Measurements from ENCODE around the gene SLC51A.

SLC51A gene

GRCh38 chr3:196197524-196197923 lies 18.8 kb upstream of the SLC51A start:
- no peak overlapping the region for H2BK12ac ChIP-seq (ENCODE audit: low read length)
- no peaks in the 10 kb centered on the region for H3K36me3 ChIP-seq (ENCODE audit: control insufficient read depth in 1 of 2, insufficient read depth in 2 of 2, low read length in 2 of 2)
- no peak overlapping the region for H3K4me2 ChIP-seq (ENCODE audit: low read length)
- H2AFZ ChIP-seq (ENCODE audit: insufficient read depth, low read length, poor library complexity), result no peak overlapping the region
- no CpG with 5 or more reads among the region's 17 CpGs for WGBS (ENCODE audit: extremely low coverage, insufficient coverage, insufficient read length)
- H3K4me1 ChIP-seq (ENCODE audit: control insufficient read depth in 1 of 2, insufficient read depth in 2 of 2, low read length in 2 of 2), result peaks cover 0 to 2% of the 10 kb centered on the region in 2 experiments
- H3K27ac ChIP-seq (ENCODE audit: low read depth, low read length), result no peak overlapping the region
- H4K91ac ChIP-seq (ENCODE audit: low read depth, low read length), result no peak overlapping the region
- H3K79me2 ChIP-seq (ENCODE audit: control insufficient read depth, insufficient read depth, low read length, poor library complexity), result no peaks in the 10 kb centered on the region
- H3K14ac ChIP-seq (ENCODE audit: low read length), result no peak overlapping the region
- no peak overlapping the region for H4K12ac ChIP-seq (ENCODE audit: low read depth, low read length)
- H2BK5ac ChIP-seq (ENCODE audit: low read depth, low read length, poor library complexity), result no peak overlapping the region
- no peak for DNase-seq
- H3K23ac ChIP-seq (ENCODE audit: low read length), result no peak overlapping the region
- H3K4me3 ChIP-seq (ENCODE audit: low read depth, low read length), result no peak overlapping the region
- H3K79me1 ChIP-seq (ENCODE audit: low read length), result no peaks in the 10 kb centered on the region
- H3K9me3 ChIP-seq (ENCODE audit: insufficient read depth, low read depth, low read length), result peaks cover 2% of the 10 kb centered on the region
- no peak overlapping the region for H3K18ac ChIP-seq (ENCODE audit: low read length)
- no peak overlapping the region for H2BK120ac ChIP-seq (ENCODE audit: insufficient read depth, low read length, poor library complexity)
- H3K27me3 ChIP-seq (ENCODE audit: insufficient read depth, low read length), result no peaks in the 10 kb centered on the region
- no peak overlapping the region for H4K8ac ChIP-seq (ENCODE audit: low read depth, low read length)
- no peak overlapping the region for H3K4ac ChIP-seq (ENCODE audit: low read depth, low read length)
- no peak overlapping the region for H3K9ac ChIP-seq (ENCODE audit: low read length)
- H2AK5ac ChIP-seq (ENCODE audit: low read length), result no peak overlapping the region

GRCh38 chr3:196198081-196198675 lies 18.2 kb upstream of the SLC51A start:
- Histone ChIP-seq H2AFZ (ENCODE audit: insufficient read depth, low read length, poor library complexity) (no peak overlapping the region), H2BK120ac (ENCODE audit: insufficient read depth, low read length, poor library complexity) (no peak overlapping the region), H3K79me1 (ENCODE audit: low read length) (no peaks in the 10 kb centered on the region), H3K18ac (ENCODE audit: low read length) (no peak overlapping the region), H3K23ac (ENCODE audit: low read length) (no peak overlapping the region), H3K9me3 (ENCODE audit: insufficient read depth, low read depth, low read length) (peaks cover 2% of the 10 kb centered on the region), H3K4me2 (ENCODE audit: low read length) (no peak overlapping the region), H3K36me3 (ENCODE audit: control insufficient read depth in 1 of 2, insufficient read depth in 2 of 2, low read length in 2 of 2) (no peaks in the 10 kb centered on the region), H4K8ac (ENCODE audit: low read depth, low read length) (no peak overlapping the region), H3K4ac (ENCODE audit: low read depth, low read length) (no peak overlapping the region), H2BK12ac (ENCODE audit: low read length) (no peak overlapping the region), H3K4me3 (ENCODE audit: low read depth, low read length) (no peak overlapping the region), H4K12ac (ENCODE audit: low read depth, low read length) (no peak overlapping the region), H3K14ac (ENCODE audit: low read length) (no peak overlapping the region), H3K27ac (ENCODE audit: low read depth, low read length) (no peak overlapping the region), H3K9ac (ENCODE audit: low read length) (no peak overlapping the region), H3K27me3 (ENCODE audit: insufficient read depth, low read length) (no peaks in the 10 kb centered on the region), H4K91ac (ENCODE audit: low read depth, low read length) (no peak overlapping the region), H2BK5ac (ENCODE audit: low read depth, low read length, poor library complexity) (no peak overlapping the region), H3K4me1 (ENCODE audit: control insufficient read depth in 1 of 2, insufficient read depth in 2 of 2, low read length in 2 of 2) (no peaks in the 10 kb centered on the region), H3K79me2 (ENCODE audit: control insufficient read depth, insufficient read depth, low read length, poor library complexity) (no peaks in the 10 kb centered on the region), H2AK5ac (ENCODE audit: low read length) (no peak overlapping the region)
- no CpG with 5 or more reads among the region's 15 CpGs for WGBS (ENCODE audit: extremely low coverage, insufficient coverage, insufficient read length)
- no peak for DNase-seq

DNA sequence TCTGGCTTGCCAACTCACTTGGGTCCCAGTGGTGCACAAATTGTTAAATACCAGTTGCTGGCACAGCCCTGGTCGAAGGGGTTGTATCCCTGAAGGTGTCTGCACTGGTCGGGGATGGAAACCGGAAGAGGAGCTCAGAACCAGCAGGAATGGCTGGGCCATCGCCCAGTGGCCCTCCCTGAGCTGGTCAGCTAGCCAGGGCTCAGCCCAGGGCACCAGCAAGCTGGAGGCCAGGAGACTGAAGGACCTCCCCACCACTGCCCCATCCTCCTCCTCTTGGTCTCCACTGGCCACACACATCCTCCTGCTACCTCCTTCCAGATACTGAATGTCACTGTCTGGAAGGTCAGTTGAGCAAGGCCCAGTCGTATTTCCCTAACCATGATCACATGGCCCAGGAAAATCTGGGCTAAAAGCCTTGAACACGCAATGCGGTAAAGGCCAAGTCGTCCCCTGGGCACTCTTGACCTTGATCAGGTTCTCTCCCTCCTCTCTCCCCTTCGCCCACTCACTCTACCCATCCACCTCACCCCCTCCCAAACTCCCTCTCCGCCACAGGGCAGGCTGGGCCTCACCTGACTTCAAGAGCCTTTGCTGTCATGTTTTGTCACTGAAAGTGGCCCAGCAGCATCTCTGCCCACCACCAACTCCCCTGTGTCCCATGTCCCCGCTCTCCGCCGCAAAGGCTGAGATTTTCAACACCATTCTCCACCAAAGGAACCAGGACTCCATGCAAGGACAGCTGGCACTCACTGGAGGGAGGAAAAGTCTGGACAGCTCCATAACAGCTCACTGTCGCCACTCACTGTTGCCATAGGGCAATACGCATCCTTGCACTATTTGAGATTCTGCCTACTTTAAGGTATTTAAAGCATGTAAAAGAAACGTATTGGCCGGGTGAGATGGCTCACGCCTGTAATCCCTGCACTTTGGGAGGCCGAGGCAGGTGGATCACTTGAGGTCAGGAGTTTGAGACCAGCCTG lies 17.3 kb upstream of the SLC51A start:
- H3K4me3 ChIP-seq (ENCODE audit: low read depth, low read length), result no peak overlapping the region
- no peak overlapping the region for H2BK12ac ChIP-seq (ENCODE audit: low read length)
- no peak overlapping the region for H3K14ac ChIP-seq (ENCODE audit: low read length)
- H3K9me3 ChIP-seq (ENCODE audit: insufficient read depth, low read depth, low read length), result peaks cover 2% of the 10 kb centered on the region
- H3K4me1 ChIP-seq (ENCODE audit: control insufficient read depth in 1 of 2, insufficient read depth in 2 of 2, low read length in 2 of 2), result no peaks in the 10 kb centered on the region
- no peak overlapping the region for H3K23ac ChIP-seq (ENCODE audit: low read length)
- H2AFZ ChIP-seq (ENCODE audit: insufficient read depth, low read length, poor library complexity), result no peak overlapping the region
- H2BK120ac ChIP-seq (ENCODE audit: insufficient read depth, low read length, poor library complexity), result no peak overlapping the region
- peak in 1 of 2 donors; percentile 28 for DNase-seq
- no peak overlapping the region for H4K91ac ChIP-seq (ENCODE audit: low read depth, low read length)
- H3K27me3 ChIP-seq (ENCODE audit: insufficient read depth, low read length), result no peaks in the 10 kb centered on the region
- no peak overlapping the region for H2BK5ac ChIP-seq (ENCODE audit: low read depth, low read length, poor library complexity)
- no peak overlapping the region for H4K12ac ChIP-seq (ENCODE audit: low read depth, low read length)
- no peak overlapping the region for H2AK5ac ChIP-seq (ENCODE audit: low read length)
- no peak overlapping the region for H3K9ac ChIP-seq (ENCODE audit: low read length)
- H4K8ac ChIP-seq (ENCODE audit: low read depth, low read length), result no peak overlapping the region
- H3K36me3 ChIP-seq (ENCODE audit: control insufficient read depth in 1 of 2, insufficient read depth in 2 of 2, low read length in 2 of 2), result no peaks in the 10 kb centered on the region
- no peaks in the 10 kb centered on the region for H3K79me2 ChIP-seq (ENCODE audit: control insufficient read depth, insufficient read depth, low read length, poor library complexity)
- H3K27ac ChIP-seq (ENCODE audit: low read depth, low read length), result no peak overlapping the region
- no peak overlapping the region for H3K4ac ChIP-seq (ENCODE audit: low read depth, low read length)
- no peak overlapping the region for H3K4me2 ChIP-seq (ENCODE audit: low read length)
- WGBS (ENCODE audit: extremely low coverage, insufficient coverage, insufficient read length), result no CpG with 5 or more reads among the region's 19 CpGs
- H3K18ac ChIP-seq (ENCODE audit: low read length), result no peak overlapping the region
- H3K79me1 ChIP-seq (ENCODE audit: low read length), result no peaks in the 10 kb centered on the region

DNA sequence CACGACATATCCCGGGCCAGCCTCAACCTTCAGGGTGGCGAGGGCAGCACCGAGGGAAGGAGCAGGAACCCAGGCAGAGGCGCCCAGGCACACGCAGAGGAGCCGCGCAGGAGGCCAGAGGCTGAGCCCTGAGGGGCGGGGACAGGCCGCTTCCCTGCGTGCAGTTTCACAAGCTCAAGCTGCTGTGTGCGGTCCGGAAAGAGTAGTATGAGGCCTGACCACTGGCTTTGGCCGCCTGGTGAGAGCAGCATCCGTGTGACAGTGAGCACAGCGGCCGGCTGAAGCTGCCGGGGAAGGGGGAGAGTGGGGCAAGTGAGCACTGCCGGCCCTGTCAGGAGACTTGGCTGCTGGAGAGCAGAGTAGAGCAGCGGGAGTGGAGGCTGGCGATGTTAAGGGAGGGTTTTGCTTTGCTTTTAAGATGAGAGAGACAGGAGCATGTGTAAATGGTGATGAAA lies 13.8 kb upstream of the SLC51A start:
- no peaks in the 10 kb centered on the region for H3K27me3 ChIP-seq (ENCODE audit: insufficient read depth, low read length)
- no peak overlapping the region for H3K4me2 ChIP-seq (ENCODE audit: low read length)
- no peak overlapping the region for H3K4ac ChIP-seq (ENCODE audit: low read depth, low read length)
- no peak overlapping the region for H3K18ac ChIP-seq (ENCODE audit: low read length)
- no peak overlapping the region for H3K23ac ChIP-seq (ENCODE audit: low read length)
- H4K12ac ChIP-seq (ENCODE audit: low read depth, low read length), result no peak overlapping the region
- H3K4me3 ChIP-seq (ENCODE audit: low read depth, low read length), result no peak overlapping the region
- no peaks in the 10 kb centered on the region for H3K79me1 ChIP-seq (ENCODE audit: low read length)
- no peak overlapping the region for H4K91ac ChIP-seq (ENCODE audit: low read depth, low read length)
- peak in 1 of 2 donors; percentile 19 for DNase-seq
- H3K79me2 ChIP-seq (ENCODE audit: control insufficient read depth, insufficient read depth, low read length, poor library complexity), result no peaks in the 10 kb centered on the region
- H3K9ac ChIP-seq (ENCODE audit: low read length), result no peak overlapping the region
- peaks cover 3 to 4% of the 10 kb centered on the region in 2 experiments for H3K4me1 ChIP-seq (ENCODE audit: control insufficient read depth in 1 of 2, insufficient read depth in 2 of 2, low read length in 2 of 2)
- H4K8ac ChIP-seq (ENCODE audit: low read depth, low read length), result no peak overlapping the region
- no peak overlapping the region for H3K14ac ChIP-seq (ENCODE audit: low read length)
- peaks cover 6% of the 10 kb centered on the region for H3K9me3 ChIP-seq (ENCODE audit: insufficient read depth, low read depth, low read length)
- no CpG with 5 or more reads among the region's 21 CpGs for WGBS (ENCODE audit: extremely low coverage, insufficient coverage, insufficient read length)
- H3K36me3 ChIP-seq (ENCODE audit: control insufficient read depth in 1 of 2, insufficient read depth in 2 of 2, low read length in 2 of 2), result no peaks in the 10 kb centered on the region
- no peak overlapping the region for H2AFZ ChIP-seq (ENCODE audit: insufficient read depth, low read length, poor library complexity)
- H2BK120ac ChIP-seq (ENCODE audit: insufficient read depth, low read length, poor library complexity), result no peak overlapping the region
- no peak overlapping the region for H3K27ac ChIP-seq (ENCODE audit: low read depth, low read length)
- H2BK12ac ChIP-seq (ENCODE audit: low read length), result no peak overlapping the region
- no peak overlapping the region for H2AK5ac ChIP-seq (ENCODE audit: low read length)
- H2BK5ac ChIP-seq (ENCODE audit: low read depth, low read length, poor library complexity), result no peak overlapping the region

All from trophoblast cell (in vitro differentiated cells and primary cell).